A673 (cell line): ENCODE results near the gene STT3B.

Experiments used
- CTCF ChIP-seq: fragments of 300-800, 200-600 bp; sonication (generic); conservative IDR thresholded peaks from 2 replicates; pipeline ENCODE4 v1.5.1; 2017; ENCODE audit warnings: low read depth, mild to moderate bottlenecking, antibody characterized with exemption, low read length, moderate library complexity, mixed read lengths
- EZH2 ChIP-seq: fragments of 200-600 bp; sonication (generic); IDR thresholded peaks from 2 replicates; pipeline ENCODE4 v1.6.1; 2017; ENCODE audit warnings: borderline replicate concordance, low read depth, mild to moderate bottlenecking, mixed read lengths, antibody characterized with exemption, low read length; ENCODE audit not compliant: poor library complexity, severe bottlenecking

- TF ChIP-seq CTCF: no peak
- TF ChIP-seq EZH2: no peak
Observed at GRCh38 chr3:31504230-31504629, 28.5 kb upstream of the STT3B start.
